Lung (tissue), 16 donors: ENCODE measurements around the gene FGD5. TPM values are rescaled to one million over a fixed set of nuclear protein-coding genes. Genes with fewer than 3 reads are reported as not detected.

Source experiments
- ATAC-seq: fragments of 200-7000 bp; cut with Tn5 transposase; one replicate; pipeline ENCODE4 v1.9.1; 2020; ENCODE audit warnings: moderate number of reproducible peaks; ENCODE audit not compliant: insufficient read depth, low FRiP score
- DNase-seq, 3 donors: peaks; one replicate each; pipeline ENCODE4 v3.0.0-alpha.2; 2013 to 2017
- H3K27ac ChIP-seq, 2 donors: one replicate each; pipeline ENCODE4 v1.5.1; 2013; ENCODE audit warnings: mild to moderate bottlenecking in 2 of 2, moderate library complexity in 2 of 2, control low read depth in 1 of 2, inconsistent platforms in 1 of 2, low read depth in 1 of 2, low read length in 1 of 2
- H3K27me3 ChIP-seq, 3 donors: one replicate each; pipeline ENCODE4 v1.5.1; 2013; ENCODE audit warnings: low read length in 2 of 3; ENCODE audit not compliant: control insufficient read depth in 3 of 3, insufficient read depth in 3 of 3
- H3K36me3 ChIP-seq, 4 donors: one replicate each; pipeline ENCODE4 v1.5.1; 2013; ENCODE audit warnings: low read length in 4 of 4, mild to moderate bottlenecking in 1 of 4, moderate library complexity in 1 of 4; ENCODE audit not compliant: control insufficient read depth in 4 of 4, insufficient read depth in 4 of 4
- H3K4me1 ChIP-seq, 5 donors: one replicate each; pipeline ENCODE4 v1.5.1; 2013; ENCODE audit warnings: low read length in 5 of 5, mild to moderate bottlenecking in 2 of 5, moderate library complexity in 1 of 5; ENCODE audit not compliant: control insufficient read depth in 5 of 5, insufficient read depth in 5 of 5
- H3K4me3 ChIP-seq: one replicate; pipeline ENCODE4 v1.5.1; 2013; ENCODE audit warnings: mild to moderate bottlenecking, control low read depth, moderate library complexity
- H3K9ac ChIP-seq, 2 donors: one replicate each; pipeline ENCODE4 v1.5.1; 2013; ENCODE audit warnings: low read length in 2 of 2, control low read depth in 1 of 2; ENCODE audit not compliant: insufficient read depth in 1 of 2
- H3K9me3 ChIP-seq, 4 donors: one replicate each; pipeline ENCODE4 v1.5.1; 2013; ENCODE audit warnings: low read length in 3 of 4, mild to moderate bottlenecking in 1 of 4, moderate library complexity in 1 of 4; ENCODE audit not compliant: control insufficient read depth in 4 of 4, insufficient read depth in 3 of 4
- WGBS, 2 donors: extraction: QIAGEN DNeasy Blood & Tissue Kit; methylation state at CpG; one replicate each; pipeline ENCODE4 v1.1.7; 2013; 5-methylcytosine and 5-hydroxymethylcytosine counted together
- long read RNA-seq, 5 donors: transcript quantifications; one replicate each; lab custom pipeline, GENCODE V29; 2026
- polyA plus RNA-seq, 2 donors: library from polyadenylated mRNA; stranded (reverse); fragments of 200-250 nt; gene quantifications; one replicate each; pipeline ENCODE4 v1.2.1, GENCODE V29; 2013
- total RNA-seq, 2 donors: library from RNA; depleted of rRNA in 1 of 2; stranded (reverse); fragments of >200 nt in 1 of 2; gene quantifications; one replicate each; pipeline ENCODE4 v1.2.1, GENCODE V29; 2014 to 2021
- TF ChIP-seq, protein P1 (sequence below): IDR thresholded peaks from 2 replicates; pipeline ENCODE4 v1.5.1; 2012; ENCODE audit warnings: mild to moderate bottlenecking; ENCODE audit errors: control extremely low read depth, extremely low read depth
- donor health status: control.
- donor health status: control.
- donor health status: Bipolar disorder and iron deficiency.
- donor health status: healthy.
- donor health status: DM: yes; HTN: yes; CAD: no.

The FGD5 gene, protein sequence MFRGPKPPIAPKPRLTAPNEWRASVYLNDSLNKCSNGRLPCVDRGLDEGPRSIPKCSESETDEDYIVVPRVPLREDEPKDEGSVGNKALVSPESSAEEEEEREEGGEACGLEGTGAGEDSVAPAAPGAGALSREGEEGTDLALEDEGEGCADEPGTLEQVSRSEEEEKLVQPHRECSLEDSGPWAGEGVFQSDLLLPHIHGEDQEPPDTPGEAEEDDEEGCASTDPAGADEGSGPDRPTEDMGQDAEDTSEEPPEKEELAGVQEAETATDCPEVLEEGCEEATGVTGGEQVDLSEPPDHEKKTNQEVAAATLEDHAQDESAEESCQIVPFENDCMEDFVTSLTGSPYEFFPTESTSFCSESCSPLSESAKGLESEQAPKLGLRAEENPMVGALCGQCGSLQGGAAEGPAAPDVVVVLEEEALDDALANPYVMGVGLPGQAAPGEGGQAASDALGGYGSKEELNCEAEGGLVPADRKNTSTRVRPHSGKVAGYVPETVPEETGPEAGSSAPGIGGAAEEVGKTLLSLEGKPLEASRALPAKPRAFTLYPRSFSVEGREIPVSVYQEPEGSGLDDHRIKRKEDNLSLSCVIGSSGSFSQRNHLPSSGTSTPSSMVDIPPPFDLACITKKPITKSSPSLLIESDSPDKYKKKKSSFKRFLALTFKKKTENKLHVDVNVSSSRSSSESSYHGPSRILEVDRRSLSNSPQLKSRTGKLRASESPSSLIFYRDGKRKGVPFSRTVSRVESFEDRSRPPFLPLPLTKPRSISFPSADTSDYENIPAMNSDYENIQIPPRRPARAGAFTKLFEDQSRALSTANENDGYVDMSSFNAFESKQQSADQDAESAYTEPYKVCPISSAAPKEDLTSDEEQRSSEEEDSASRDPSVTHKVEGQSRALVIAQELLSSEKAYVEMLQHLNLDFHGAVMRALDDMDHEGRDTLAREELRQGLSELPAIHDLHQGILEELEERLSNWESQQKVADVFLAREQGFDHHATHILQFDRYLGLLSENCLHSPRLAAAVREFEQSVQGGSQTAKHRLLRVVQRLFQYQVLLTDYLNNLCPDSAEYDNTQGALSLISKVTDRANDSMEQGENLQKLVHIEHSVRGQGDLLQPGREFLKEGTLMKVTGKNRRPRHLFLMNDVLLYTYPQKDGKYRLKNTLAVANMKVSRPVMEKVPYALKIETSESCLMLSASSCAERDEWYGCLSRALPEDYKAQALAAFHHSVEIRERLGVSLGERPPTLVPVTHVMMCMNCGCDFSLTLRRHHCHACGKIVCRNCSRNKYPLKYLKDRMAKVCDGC (N-terminal part only)
- total RNA-seq: 10 to 100 TPM; 45.3 to 58.5 TPM
- 10 to 100 TPM; 14.6 to 19.0 TPM for polyA plus RNA-seq
- long read RNA-seq, donor 1, full-length matches to known transcripts: 14 of 14 reads
- long read RNA-seq, donor 1, partial matches to known transcripts: 0 of 14 reads
- long read RNA-seq, donor 1, other reads (novel, unspliced or antisense): 0 of 14 reads
- long read RNA-seq, donor 2, full-length matches to known transcripts: 5 of 5 reads
- long read RNA-seq, donor 2, partial matches to known transcripts: 0 of 5 reads
- long read RNA-seq, donor 2, other reads (novel, unspliced or antisense): 0 of 5 reads
- long read RNA-seq, donor 3, partial matches to known transcripts: 0 of 5 reads
- long read RNA-seq, donor 3, other reads (novel, unspliced or antisense): 0 of 5 reads
- long read RNA-seq, donor 4, full-length matches to known transcripts: 5 of 5 reads
- long read RNA-seq, donor 4, partial matches to known transcripts: 0 of 5 reads
- long read RNA-seq, donor 4, other reads (novel, unspliced or antisense): 0 of 5 reads
- long read RNA-seq, donor 5, transcript FGD5-205 (2 exons, 2,277 nt): major isoform, 5 of 7 reads
- long read RNA-seq, donor 5, partial matches to known transcripts: 0 of 7 reads
- long read RNA-seq, donor 5, other reads (novel, unspliced or antisense): 0 of 7 reads

DNA sequence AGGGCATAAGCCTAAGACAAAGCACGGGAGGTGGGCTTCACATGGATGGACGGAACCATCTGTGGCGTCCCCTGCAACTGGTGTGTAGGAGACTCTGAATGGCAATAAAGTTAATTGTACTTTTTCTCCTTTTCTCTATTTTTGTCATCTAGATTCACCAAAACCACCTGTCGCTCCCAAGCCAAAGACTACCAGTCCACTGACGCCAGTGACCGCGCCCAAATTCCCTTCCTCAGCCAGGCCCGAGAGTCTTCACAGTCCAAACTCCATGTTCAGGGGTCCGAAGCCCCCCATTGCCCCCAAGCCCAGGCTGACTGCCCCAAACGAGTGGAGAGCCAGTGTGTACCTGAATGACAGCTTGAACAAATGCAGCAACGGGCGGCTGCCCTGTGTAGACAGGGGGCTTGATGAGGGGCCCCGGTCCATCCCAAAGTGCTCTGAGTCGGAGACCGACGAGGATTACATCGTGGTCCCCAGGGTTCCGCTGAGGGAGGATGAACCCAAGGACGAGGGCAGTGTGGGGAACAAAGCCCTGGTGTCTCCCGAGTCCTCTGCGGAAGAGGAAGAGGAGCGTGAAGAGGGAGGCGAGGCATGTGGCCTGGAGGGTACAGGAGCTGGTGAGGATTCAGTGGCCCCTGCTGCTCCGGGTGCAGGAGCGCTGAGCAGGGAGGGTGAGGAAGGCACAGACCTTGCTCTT, at the start of gene FGD5:
FGD5 (plus strand) TSS at position 159 of the 697 bp plus-strand sequence; CDS start at position 269, 110 bp downstream.
- DNase-seq (no peak), ATAC-seq (no peak)
- H3K9me3 ChIP-seq: no peaks in the 10 kb centered on the region
- peaks cover 0 to 14% (median 4%) of the 10 kb centered on the region in 4 donors for H3K36me3 ChIP-seq
- TF ChIP-seq, protein P1, sequence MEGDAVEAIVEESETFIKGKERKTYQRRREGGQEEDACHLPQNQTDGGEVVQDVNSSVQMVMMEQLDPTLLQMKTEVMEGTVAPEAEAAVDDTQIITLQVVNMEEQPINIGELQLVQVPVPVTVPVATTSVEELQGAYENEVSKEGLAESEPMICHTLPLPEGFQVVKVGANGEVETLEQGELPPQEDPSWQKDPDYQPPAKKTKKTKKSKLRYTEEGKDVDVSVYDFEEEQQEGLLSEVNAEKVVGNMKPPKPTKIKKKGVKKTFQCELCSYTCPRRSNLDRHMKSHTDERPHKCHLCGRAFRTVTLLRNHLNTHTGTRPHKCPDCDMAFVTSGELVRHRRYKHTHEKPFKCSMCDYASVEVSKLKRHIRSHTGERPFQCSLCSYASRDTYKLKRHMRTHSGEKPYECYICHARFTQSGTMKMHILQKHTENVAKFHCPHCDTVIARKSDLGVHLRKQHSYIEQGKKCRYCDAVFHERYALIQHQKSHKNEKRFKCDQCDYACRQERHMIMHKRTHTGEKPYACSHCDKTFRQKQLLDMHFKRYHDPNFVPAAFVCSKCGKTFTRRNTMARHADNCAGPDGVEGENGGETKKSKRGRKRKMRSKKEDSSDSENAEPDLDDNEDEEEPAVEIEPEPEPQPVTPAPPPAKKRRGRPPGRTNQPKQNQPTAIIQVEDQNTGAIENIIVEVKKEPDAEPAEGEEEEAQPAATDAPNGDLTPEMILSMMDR: no peak
- H3K27ac ChIP-seq: no peak within 1 kb of the TSS
- H3K27me3 ChIP-seq: peaks cover 0 to 6% (median 0%) of the 10 kb centered on the region in 3 donors
- WGBS, 2 donors: 87 to 88% methylated on average over 25 of the region's 25 CpGs
- no peak within 1 kb of the TSS for H3K4me3 ChIP-seq
- no peak within 1 kb of the TSS for H3K9ac ChIP-seq
- peaks cover 2 to 15% (median 8%) of the 10 kb centered on the region in 5 donors for H3K4me1 ChIP-seq

DNA sequence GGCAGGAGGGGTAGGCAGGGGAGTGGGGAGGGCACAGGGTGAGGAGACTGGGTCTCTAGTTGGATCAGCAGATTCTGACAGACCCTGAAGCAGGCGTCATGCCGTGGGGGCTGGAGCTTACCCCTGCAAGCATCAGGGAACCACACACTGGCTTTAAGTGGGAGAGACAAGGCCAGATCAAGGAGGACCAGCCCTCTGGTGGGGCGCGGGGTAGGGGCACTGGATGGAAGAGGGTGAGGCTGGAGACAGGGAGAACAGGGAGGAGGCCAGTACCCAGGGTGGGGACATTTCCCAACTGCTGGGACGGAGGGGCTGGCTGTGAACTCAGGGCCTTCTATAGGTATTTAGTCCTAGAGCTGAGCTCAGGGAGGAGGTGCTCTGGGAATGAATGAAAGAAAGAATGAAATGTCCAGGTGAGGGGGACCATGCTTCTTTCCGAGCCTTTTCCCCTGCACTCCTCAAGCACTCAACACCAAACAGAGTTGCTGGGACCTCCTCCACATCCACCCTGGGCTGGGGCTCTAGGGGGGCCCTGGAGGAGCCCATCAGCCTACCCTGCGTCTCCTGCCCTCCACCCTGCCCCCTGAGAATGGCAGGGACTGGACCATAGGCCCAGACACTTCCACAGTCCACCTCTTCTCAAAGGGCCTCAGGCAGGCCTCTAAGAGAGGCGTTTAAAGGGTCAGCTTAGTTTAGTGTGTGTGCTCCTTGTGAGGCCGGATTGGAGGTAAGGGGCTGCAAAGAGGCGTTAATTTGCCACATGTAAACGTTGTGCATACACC, 49.0 kb upstream of the FGD5 start:
- DNase-seq (no peak), ATAC-seq (no peak)
- H3K9me3 ChIP-seq: no peaks in the 10 kb centered on the region
- H3K4me3 ChIP-seq: no peak overlapping the region
- 86 to 92% methylated on average over 11 of the region's 11 CpGs for WGBS, 2 donors
- H3K9ac ChIP-seq: no peak overlapping the region
- TF ChIP-seq, protein P1: no peak
- H3K36me3 ChIP-seq: no peaks in the 10 kb centered on the region
- H3K27me3 ChIP-seq: no peaks in the 10 kb centered on the region
- H3K4me1 ChIP-seq: no peaks in the 10 kb centered on the region
- H3K27ac ChIP-seq: no peak overlapping the region
